Hematopoietic multipotent progenitor cell (in vitro differentiated cells): Measurements from ENCODE around the gene ENG. TPM values are rescaled to one million over a fixed set of nuclear protein-coding genes. Genes with fewer than 3 reads are reported as not detected.

Experiments
- DNase-seq, 3 donors: peaks; one replicate each; pipeline ENCODE4 v3.0.0-alpha.2; 2011 to 2015; ENCODE audit warnings: low read depth in 2 of 3, low spot score in 2 of 3
- total RNA-seq: library from RNA; depleted of rRNA; stranded (reverse); fragments of >200 nt; gene quantifications from one replicate; pipeline ENCODE4 v1.2.3, GENCODE V29; 2012

Gene ENG
- total RNA-seq, 1 donor, result 17.5 TPM

DNA sequence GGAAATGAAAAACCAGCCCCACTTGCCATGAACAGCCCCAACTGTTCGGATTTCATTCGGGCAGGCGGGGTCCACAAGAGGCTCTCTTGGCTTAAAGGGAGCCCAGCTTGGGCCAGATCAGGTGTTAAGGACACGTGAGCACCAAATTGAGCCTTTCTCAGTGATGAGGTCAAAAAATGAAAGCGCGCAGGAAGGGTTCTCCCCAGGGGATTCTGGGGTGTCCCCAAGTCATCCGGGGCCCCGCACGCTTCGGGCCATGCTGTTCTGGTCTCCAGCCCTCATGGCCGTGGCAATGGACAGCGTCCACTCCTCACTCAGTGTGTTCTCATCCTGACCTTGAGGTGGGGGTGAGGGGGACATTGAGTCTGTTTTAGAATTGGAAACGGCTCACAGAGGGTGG lies 12.1 kb upstream of the ENG start:
- DNase-seq, result no peak

DNA sequence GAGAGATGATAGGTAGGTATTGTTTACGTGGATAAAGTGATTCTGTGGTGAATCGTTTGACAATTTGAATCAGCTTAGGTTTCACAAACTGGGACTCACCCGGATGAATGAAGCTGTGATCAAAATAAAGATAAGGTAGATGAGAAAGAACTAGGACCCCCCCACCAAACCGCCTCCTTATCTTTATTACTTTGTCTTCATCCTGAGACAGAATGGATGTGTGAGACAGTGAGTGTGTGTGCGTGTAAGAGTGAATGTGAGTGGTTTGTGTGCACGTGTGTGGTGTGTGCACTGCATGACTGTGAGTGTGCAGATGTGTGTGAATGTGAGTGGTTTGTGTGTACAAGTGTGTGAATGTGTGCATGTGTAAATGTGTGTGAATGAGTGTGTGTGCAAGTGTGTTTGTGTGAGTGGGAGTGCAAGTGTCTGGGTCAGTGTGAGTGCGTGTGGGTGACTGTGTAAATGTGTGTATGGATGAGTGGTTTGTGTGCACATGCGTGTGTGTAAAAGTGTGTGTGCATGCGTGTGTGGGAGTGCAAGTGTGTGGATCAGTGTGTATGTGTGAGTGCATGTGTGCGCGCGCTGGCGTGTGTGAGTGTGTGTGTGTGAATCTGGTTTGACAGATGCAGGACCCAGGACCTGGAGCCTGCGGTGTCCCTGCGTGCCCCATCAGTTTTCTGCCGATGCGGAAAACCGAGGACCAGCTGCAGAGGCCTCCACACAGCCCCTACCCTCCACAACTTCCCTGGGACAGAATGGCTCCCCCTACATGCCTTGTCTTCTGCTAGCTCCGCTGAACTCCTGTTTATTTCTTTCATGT lies 11.4 kb upstream of the ENG start:
- DNase-seq, result peak in 1 of 3 donors; percentile 49

DNA sequence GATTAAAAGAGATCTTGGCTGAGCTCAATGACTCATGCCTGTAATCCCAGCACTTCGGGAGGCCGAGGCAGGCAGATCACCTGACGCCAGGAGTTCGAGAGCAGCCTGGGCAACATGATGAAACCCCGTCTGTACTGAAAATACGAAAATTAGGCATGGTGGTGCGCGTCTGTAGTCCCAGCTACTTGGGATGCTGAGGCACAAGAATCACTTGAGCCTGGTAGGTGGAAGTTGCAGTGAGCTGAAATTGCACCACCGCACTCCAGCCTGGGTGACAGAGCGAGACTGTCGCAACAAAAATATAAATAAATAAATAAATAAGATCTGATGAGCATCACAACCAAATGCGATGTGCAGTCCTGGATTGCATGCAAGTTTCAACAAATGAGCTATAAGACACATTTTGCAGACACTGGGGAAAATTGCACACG lies 8.7 kb upstream of the ENG start:
- no peak for DNase-seq

DNA sequence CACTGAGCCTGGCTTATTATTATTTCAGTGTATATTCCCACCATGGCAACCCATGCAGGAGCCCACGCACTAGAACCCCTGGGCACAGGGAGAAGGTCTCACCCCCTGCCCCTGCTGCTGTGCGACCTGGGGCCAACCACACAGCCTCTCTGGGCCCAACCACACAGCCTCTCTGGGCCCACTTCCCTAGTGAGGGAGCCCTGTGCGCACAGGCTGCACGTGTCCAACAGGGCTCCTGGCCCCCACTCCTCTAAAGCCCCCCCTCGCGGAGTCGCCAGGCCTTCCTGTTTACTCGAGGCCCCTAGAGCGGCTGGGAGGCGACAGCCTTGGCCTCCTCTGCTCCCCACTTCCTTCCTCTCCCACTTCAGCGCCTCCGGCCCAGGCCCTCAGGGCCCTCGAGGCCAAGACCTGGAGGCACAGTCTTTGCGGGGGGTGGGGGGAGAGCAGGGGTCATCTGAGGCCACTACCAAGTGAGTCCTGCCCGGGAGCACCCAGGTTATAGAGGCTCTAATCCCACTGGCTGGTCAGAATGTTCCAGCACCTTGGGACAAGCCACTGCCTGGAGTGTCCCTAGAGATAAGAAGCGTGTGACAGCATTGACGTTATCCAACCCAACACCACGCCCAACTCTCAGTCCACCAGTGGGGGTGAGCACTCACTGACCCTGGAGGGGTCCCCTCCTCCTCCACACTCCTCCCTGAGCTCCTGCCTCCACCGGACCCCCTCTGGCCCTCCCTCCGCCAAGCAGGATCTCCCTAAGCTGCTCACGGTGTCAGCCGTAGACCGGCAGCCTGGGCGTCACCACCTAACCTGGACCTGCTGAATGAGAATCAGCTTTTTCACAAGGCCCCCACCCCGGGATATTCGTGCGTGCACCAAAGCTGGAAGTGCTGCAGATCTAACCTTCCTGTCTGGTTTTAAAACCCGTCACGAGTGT lies 7.9 kb upstream of the ENG start:
- DNase-seq, result peak in 2 of 3 donors; percentile 89 to 97

DNA sequence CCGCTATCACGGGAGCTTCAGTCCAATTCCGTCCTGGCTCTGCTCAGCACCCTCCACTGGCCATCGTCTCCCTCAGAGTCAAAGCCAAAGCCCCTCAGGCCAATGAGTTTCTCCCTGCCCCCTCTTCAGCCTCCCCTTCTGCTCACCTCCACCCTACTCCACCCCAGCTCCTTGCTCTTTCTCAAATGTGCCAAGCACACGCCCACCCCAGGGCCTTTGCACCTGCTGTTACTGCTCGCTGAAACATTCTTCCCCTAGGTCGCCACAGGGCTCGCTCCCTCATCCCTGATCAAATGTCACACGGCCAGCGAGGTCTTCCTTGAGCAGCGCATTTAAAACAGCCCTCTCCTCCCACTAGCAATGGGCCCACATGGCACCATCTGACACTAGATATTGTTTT lies 6.3 kb upstream of the ENG start:
- no peak for DNase-seq

DNA sequence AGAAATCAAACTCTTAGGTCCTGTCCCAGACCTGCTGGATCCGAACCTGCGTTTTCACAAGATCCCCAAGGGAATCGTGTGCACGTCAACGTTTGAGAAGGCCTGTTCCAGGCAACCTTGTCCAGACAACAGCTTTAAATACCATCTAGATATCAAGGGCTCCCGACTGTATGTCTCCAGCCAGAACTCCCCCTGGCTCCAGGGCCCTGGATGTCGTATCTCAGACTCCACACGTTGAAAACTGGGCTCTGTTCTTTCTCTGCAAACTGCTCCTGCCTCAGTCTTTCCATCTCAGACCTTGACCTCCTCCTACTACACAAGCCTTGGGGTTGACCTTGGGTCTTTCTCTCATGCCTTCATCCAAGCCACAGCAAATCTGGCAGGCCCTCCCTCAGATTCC lies 5.8 kb upstream of the ENG start:
- DNase-seq, result no peak

DNA sequence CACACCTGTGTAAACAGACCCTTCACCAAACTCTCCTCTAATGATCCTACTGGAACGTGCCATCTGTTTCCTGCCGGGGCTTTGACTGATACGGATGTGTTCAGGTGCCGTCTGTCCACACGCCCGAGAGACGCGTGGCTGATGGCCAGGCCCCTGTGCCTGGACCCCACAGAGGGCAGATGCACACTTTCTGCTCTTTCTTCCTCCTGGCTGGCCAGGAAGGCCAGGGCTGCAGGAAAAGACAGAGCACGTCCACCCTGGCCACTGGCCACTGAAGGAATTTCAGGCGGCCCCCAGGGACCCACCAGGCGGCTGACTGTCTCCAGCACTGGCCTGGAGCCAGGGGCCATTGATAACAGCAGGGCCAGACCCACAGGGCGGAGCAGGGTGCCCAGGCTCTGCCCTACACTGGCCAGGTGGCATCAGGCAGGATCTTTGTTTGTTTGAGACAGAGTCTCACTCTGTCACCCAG lies 3.6 kb upstream of the ENG start:
- DNase-seq, result peak in 2 of 3 donors; percentile 45 to 70

DNA sequence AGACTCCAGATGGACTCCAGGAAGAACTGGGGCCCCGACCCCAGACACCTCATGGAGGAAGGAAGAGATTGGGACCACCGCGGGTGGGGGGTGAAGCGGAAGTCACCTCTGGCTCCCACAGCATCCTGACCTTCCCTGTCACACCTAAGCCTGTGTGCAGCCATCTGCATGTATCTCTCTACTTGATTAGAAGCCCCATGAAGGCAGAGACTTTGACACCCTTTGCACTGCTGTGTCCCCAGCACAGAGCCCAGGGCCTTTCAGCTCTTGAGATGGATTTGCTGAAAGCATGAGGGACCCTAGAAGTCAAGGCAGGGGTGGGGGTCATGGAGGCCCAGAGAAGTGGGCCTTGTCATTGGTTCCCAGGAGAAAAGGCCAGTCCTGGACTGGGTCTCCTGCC lies 2.8 kb upstream of the ENG start:
- no peak for DNase-seq

DNA sequence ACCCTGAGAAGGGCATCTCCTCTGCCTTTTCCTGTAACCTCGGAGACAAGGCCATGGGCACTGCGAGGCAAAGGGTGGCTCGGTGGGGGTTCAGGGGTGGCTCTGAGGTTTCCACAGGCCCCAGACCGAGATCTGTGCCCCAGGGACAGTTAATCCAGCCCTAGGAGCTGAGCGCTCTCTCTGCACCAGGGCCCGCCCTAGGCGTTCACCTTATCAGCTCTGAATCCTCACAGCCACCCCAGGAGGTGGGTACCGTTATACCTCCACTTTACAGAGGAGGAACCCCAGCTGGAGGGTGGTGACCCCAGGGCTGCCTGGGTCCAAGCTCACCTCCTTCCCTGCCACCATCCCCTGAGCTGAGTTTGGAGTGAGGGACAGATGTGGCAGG lies 2.3 kb upstream of the ENG start:
- DNase-seq, result no peak

DNA sequence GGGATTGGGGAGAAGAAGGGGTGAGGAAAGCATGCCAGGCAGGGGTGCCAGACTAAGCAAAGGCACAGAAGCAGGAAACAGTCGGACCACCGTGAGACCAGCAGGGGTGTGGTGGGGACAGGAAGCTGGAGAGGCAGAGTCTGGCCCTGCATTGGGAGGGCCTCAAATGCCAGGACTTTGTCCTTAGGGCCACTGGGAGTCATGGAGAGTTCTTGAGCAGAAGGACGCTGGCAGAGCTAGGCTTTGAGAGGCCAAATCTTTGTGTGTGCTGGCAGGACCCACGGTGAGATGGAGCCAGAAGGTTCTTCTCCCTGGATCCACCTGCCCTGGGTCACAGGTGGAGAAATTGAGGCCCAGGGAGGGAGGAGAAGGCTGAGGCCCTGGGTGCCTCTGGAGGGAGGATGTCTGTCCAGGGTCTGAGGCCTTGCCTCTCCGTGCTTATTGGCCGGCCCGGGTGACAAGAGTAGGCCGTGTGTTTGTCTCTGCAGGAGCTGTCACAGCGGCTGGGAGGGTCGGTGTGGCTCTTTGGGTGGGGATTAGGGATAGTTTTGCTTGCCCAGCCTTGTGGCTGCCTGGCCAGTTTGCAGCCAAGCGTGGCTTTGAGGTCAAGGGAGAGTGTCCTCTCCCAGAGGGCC lies 1.8 kb upstream of the ENG start:
- no peak for DNase-seq

DNA sequence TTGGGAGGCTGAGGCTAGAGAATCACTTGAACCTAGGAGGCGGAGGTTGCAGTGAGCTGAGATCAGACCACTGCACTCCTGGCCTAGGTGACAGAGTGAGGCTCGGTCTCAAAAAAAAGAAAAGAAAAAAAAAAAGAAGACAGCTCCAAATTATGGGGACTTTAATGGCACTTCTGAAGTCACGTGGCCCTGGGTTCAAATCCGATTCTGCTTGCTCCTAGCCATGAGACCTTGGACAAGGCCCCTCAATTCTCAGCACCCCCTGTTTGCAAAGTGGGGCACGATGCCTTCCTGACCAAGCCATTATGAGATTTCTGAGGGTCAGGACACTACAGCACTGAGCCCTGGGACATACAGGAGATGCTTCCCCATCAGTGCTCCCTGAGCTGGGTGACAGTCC lies 1.1 kb upstream of the ENG start:
- DNase-seq, result no peak

DNA sequence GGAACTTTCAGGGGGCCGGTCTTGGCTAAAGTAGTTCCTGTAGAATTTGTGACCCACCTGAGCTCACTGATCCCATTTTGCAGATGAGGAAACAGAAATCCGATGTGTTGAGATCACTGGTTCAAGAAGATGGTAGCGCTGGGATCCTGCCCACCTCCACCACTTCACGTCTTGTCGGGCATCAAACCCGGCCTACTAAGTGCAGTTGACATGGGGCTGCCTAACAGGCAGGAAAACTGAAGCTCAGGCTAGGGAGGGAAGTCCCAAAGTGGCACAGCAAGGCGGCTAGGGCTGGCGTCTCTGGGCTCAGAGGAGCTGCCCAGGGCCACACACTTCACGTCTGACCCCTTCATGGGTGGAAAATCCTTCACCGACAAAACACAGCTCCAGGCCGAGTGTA lies 502 bp upstream of the ENG start:
- DNase-seq, result no peak

DNA sequence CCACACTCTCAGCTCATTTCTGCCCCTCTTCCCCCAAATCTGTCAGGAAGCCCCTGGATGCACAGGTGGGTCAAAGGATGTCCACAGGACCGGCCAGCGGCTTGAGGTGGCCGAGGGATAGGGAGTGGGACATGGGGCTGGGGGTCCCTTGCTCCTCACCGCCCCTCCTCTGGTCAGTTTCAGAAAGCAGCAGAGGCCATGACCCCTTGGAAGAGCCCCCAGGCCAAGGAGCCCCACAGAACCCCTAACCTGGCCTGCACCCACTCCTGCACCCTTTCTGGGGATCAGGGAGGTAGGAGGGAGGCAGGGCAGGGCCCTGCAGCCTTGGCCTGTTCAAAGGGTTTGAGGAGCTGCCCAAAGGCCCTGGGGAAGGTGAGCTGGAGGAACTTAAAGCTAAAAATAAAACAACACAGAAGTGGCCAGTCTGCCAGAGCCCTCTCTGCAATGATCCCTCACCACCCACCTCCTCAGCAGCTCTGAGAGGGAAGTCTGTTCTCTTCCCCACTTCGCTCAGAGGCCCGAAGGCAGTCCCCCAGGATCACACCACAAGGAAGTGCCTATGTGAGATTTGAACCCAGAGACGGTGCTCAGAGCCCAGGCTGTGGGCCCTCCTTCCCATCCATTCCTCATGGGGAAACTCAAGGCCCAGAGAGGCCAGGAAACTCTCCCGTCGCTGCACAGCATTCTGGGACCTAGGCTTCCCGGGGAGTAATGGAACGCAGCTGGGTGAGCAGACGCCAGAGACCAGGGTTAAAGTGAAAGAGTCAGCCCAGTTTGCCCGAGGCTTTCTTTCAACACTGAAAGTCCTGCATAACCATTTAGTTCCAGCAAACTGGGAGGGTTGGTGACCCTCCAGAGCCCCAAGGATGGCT lies 910 bp downstream of the ENG start:
- DNase-seq, result no peak

DNA sequence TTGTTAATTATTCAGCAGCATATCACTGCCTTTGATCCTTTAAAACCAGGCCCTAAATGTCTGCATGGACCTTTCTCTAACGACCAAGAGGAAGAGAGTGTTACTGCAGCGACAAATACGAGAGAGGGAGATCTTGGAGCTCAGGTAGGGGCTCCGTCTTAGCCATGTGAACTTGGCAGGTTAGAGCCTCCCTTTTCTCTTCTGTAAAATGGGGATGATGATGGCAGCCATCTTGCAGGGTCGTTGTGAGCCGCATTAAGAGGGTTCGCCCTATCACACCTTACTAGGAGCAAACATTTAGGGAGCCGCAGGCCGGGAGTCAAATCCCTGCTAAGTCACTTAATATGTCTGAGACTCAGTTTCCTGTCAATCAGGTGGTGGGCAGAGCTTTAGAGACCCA lies 1.6 kb downstream of the ENG start:
- no peak for DNase-seq

DNA sequence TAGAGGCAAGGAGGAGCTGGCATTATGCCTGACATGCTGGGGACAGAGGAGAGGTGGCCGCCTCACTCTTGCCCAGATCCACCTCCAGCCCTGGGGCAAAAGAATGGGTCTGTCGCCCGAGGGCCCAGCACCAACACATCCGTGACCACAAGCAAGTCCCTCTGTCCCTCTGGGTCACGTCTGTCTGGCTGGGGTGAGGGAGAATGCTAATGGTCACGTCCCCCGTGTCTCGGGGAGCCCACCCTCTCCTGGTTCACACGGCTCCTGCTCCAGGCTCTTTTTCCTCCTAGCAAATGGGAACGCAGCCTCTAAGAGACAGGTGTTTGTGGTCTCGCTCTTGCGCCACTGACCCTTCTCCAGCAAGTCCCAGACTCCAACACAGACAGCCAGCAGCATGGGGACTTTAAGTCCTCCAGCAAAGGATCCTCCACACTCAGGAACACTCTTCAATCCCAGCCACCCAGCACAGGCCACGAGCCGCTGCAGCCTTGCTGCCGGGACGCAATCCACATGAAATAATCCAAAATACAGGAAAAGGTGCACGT lies 4.1 kb downstream of the ENG start:
- DNase-seq, result no peak

DNA sequence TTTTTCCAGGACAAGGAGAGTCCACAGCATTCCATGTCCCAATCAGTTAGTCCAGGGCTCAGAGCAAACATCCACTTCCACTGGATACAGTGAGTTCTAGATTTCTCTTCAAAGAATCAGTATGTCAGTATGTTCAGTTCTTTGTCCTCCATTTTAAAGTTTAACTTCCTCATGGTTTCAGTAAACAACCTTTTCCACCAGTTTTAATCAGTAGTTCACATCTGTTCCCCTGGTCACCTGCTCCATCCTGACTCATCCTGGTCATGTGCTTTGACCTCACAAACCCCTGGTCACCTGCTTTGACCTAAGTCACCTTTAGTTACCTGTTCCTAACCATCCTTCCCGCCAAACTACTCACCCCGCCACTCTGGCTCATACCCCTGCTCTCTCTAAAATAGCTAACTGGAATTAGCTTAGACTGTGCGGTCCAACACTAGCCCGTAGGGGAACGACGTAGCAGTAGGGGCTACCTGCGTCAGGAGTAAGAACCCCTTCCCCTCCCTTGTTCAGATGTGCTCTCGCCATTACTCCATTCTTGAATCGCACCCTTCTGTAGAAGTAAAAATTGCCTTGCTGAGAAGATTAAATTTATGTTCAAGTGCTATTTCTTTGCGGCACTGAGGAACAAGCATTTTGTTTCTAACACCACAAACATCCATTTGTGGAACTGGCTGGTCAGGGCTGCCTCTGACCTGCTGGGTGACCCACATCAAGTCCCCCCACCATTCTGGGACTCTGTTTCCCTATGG lies 5.5 kb downstream of the ENG start:
- no peak for DNase-seq

DNA sequence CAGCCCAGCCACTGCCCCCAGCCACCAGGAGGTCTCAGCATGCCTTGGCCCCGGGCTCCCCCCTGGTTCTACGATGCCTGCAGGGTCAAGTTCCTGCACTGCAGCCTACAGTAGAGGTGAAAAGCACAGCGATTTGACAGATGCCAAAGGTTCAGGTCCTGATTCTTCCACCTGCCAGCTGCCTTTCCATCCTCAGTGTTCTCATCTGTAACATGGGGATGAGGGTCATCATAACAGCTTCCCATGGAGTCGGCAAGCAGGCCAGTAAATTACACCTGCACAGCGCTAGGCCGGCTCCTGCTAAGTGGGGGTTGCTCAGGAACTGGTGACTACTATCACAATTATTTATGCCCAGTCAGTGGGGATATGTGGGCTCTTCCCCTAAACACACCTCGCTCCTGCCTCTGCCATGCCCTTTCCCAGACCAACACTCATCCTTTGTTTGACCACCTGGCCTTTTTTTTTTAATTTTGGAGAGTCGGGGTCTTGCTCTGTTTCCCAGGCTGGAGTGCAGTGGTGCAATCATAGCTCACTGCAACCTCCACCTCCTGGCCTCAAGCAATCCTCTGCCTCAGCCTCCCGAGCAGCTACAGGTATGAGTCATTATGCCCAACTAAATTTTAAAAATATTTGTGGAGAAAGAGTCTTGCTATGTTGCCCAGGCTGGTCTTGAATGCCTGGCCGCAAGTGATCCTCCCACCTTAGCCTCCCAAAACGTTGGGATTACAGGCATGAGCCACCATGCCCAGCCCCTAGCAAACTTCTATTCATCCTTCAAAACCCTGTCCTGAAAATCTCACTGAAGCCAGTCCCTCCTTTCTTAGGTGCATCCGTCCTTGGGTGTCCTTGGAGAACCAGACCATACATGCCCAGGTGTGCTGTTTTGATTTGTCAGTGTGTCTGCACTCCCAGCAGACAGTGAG lies 6.4 kb downstream of the ENG start:
- DNase-seq, result no peak

DNA sequence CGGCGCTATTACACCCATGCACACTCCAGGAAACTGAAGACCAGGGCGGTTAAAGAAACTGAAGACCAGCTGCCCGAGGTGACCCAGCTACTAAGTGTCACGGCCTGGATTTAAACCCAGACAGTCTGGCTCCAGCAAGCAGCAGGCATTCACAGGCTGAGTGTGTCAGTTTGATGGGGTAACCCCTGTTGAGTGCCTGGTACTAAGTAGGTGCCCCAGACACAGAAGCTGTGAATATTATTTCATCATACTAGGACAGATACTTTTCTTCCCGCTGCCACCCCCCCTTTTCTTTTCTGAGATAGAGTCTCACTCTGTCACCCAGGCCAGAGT lies 7.3 kb downstream of the ENG start:
- DNase-seq, result no peak
